GM21447 (cell line): Measurements from ENCODE around the gene NDUFA5.
A peak's percentile ranks its signal among the peaks of the same experiment; 100 is the strongest.

Experiments
- ATAC-seq: cut with Tn5 transposase; IDR thresholded peaks from one replicate; pipeline ENCODE4 v1.9.1; 2021; ENCODE audit not compliant: unreplicated experiment

Gene NDUFA5

DNA sequence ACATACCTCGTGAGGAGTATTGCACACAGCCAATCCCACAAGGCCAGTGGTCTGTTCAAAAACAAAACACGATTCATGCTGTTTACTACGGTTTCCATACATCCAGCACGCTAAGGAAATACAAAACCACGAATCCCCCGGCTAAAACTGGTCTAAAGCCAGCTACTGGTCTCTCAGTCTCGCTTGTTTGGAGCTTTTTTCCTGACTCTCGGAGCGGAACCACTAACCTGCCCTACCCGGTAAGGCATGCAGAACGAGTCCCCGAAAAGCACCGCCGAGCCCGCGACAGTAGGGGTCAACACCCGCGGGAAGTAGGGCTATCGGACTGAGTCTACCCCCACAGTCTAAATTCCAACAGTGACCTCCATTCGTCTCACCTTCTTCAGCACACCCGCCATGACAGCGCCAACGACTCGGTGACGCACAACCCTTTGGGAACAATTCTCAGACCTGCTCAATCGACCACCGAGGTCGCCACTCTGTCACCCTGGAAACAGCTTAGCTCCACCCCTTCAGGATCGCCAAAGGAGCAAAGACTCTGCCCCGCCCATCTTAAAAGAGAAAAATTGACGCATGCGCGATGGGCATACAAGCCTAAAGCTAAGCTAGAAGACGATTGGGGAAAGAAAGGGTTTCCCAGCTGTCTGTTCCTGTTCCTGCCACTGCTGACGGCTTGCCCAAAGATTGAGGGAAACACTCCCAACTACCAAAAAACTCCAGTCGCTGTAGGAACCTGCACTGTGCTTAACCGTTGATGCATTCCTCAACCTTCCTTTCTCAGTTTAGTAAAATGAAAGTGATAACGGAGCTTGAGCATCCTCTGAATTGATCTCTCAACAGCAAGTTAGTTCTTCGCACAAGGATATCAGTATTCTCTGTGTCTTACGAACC lies at the start of gene NDUFA5:
Gene NDUFA5, minus strand, starts transcription at position 421 of the 891 bp plus-strand sequence. Its CDS starts 23 bp downstream, at position 398.
- ATAC-seq = peak; percentile 97

- ATAC-seq = no peak
Measured at GRCh38 chr7:123604739-123605138, 47.1 kb upstream of the NDUFA5 start.

- ATAC-seq = no peak
Measured at GRCh38 chr7:123602648-123603047, 45.0 kb upstream of the NDUFA5 start.

DNA sequence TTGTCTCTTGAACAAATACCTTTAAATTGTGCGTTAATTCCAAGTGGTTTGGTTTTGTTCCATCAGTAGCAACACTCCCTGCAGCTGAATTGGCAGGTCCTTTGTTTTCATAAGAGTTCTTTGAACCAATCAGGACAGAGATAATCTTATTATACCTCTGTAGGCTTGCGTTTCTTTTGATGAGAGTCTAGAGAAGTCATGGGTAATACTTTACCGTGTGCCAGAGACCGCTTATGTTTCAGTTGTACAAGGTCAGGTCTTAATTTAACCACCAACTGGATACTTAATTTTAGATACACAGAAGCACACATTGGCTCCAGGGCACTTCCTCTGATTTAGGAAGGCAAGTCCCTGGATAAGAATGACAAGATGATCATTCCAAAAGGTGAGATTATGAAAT lies 43.9 kb upstream of the NDUFA5 start, which contains the start of gene ASB15:
Gene ASB15, plus strand, starts transcription at position 292 of the 400 bp plus-strand sequence. CDS start 12,682 bp downstream, outside the sequence.
- no peak for ATAC-seq

- ATAC-seq = no peak
Measured at GRCh38 chr7:123600876-123601275, 43.3 kb upstream of the NDUFA5 start.

GRCh38 chr7:123599766-123600165 lies 42.1 kb upstream of the NDUFA5 start:
- ATAC-seq = no peak

DNA sequence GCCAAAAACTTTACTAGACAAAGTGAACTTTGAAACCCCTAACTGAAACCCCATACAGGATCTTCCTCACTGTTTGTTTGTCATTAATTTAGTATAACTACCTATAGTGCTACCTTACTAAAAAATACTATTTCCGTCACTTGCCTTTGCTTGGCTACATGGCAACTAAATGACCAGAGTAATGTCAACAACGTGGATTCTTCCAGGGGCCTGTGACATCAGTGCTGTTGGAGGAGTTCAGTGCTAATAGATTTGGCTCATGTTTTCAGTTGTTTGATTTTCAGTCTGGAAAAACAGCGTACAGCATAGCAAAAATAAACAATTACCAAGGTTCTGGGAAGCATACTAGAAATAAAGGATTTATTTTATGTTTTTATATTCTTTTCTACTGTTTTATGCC lies 41.0 kb upstream of the NDUFA5 start:
- no peak for ATAC-seq

DNA sequence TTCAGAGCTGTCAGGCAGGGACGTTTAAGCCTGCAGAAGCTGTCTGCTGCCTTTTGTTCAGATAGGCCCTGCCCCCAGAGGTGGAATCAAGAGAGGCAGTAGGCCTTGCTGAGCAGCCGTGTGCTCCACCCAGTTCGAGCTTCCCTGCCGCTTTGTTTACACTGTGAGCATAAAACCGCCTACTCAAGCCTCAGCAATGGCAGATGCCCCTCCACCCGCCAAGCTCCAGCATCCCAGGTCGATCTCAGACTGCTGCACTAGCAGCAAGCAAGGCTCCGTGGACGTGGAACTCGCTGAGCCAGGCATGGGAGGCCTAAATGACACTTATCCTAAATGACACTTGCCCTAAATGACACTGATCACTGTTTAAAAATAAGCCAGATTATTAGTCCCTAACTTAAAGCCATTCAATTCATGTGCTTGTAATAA lies 37.2 kb upstream of the NDUFA5 start:
- no peak for ATAC-seq

DNA sequence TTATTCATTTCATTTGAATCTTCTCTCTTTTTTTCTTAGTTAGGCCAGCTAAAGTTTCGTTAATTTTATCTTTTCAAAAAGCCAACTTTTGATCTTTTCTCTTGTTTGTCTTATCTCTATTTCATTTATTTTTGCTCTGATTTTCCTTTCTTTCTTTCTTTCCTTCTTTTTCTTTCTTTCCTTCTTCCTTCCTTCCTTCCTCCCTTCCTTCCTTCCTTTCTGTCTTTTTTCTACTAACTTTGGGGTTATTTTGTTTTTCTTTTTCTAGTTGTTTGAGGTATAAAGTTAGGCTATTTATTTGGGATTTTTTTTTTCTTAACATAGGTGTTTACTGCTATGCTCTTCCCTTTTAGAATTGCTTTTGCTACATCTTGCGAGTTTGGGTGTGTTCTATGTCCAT lies 30.8 kb upstream of the NDUFA5 start:
- ATAC-seq = no peak

DNA sequence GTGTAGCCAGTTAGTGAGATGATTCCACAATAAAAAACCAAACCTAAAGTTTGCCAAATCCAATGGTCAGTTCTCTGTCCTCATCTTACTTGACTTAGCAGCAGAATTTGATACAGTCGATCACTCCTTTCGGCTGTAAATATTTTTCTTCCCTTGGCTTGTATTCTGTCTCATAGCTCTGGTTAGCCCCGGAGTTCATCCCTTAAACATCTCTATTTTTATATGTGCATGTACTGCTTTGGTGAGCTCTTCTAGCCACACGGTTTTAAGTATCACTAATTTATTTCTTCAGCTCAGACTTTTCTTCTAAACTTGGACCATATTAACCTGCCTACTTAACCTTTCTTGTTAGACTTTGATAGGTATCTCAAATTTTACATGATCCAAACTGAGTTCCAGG lies 26.2 kb upstream of the NDUFA5 start:
- ATAC-seq = no peak

DNA sequence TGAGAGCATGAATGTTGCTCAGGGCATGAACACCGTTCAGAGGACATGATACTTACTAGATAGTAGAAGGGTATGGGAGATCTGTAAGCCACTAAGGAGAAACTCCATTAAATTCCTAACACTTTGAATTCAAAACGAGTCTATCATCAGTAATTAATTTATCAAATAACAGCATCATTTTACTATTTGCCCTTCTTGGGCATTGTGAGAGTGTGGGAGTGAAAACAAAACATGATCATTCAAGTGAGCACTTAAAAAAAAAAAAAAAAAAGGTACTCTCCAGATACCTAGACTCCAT lies 23.5 kb upstream of the NDUFA5 start:
- ATAC-seq = no peak

GRCh38 chr7:123580406-123581161 lies 23.0 kb upstream of the NDUFA5 start:
- ATAC-seq = peak; percentile 77

DNA sequence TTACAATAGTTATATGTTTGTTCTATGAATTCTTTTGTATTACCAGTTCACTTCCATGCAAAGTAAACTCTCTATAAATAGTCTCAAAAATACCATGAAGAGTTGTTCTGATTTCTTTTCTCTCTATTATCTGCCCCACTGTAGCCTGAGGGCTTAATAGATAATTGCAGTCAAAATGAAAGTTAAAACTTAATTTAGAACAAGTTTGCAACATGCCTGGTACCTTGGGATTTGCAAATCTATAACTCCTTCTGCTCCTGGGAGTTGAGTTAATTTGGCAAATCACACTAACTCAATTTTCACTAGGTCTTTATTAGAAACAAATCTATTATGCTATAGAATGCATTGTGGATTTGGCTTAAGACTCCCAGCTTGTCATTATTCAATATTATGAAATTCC lies 21.8 kb upstream of the NDUFA5 start:
- no peak for ATAC-seq

DNA sequence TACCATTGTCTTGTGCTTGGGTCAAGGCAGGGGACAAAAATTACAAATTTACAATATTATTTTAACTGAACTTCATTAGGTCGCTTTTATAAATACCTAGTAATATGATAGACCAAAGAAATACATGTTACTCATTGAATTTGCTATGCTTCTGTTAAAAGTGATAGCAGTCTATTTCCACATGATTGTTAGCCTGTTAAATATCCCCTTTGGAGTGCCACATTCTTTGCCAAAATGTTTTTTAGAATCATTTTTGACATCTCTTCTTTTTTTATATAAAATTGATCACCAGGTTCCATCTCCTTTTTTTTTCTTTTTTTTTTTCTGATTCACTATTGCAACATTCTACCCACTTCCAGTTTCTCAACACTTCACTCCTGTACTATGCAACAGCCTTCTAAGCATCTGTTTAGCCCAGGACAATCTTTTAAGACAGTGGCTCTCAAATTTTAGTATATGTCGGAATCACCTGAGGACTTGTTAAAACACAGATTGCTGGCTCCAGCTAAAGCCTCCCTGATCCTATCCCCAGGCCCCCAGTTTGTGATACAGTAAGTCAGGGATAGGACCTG lies 16.4 kb upstream of the NDUFA5 start:
- ATAC-seq = no peak

- no peak for ATAC-seq
Measured at GRCh38 chr7:123573341-123573740, 15.7 kb upstream of the NDUFA5 start.

DNA sequence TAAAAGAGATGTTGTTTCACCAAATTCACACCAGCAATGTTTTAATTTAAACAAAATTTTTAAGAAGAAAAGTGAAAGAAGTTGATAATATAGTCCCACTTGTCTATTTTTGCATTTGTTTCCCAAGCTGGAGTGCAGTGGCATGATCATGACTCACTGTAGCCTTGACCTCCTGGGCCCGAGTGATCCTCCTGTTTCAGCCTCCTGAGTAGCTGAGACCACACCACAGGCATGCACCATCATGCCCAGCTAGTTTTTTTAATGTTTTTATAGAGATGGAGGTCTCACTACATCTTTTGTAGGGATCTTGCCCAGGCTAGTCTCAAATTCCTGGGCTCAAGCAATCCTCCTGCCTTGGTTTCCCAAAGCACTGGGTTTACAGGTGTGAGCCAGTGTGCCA lies 14.1 kb upstream of the NDUFA5 start:
- ATAC-seq = no peak

- no peak for ATAC-seq
Measured at GRCh38 chr7:123571187-123571586, 13.6 kb upstream of the NDUFA5 start.

DNA sequence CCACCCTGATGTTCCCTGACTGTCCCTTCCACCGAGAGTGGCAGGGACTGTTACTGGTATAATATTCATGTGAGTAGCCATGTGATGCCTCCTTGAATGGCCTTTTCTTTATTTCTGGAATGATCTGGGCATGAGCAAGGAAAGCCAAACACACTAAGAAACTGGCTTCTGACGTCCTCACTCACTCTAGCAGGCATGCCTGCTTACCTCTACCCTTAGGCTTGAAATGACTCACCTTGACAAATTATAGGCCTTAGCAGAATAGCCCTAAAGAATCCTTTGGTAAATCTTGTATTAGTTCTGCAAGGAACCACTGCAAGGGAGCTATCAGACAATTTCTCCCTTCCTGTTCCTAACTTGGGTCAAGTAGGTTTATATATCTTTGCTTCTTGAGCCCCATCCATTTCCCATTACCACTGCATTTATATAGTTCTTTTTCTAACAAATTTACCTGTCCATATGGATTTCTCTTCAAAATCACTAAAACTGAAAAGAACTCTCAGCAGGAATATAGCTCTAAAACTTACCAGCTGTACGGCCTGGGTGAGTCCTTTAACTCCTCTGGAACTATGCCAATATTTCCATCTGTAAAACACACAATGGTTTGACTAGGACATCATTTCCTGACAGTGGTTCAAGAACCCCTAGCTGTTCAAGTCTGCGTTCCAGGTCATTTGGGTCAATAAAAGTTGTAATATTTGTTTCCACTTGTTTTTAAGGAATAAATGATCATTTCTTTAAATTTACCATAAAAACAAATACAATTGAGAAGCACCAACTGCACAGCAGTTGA lies 13.0 kb upstream of the NDUFA5 start:
- no peak for ATAC-seq

GRCh38 chr7:123569352-123570010 lies 11.9 kb upstream of the NDUFA5 start:
- ATAC-seq = no peak

DNA sequence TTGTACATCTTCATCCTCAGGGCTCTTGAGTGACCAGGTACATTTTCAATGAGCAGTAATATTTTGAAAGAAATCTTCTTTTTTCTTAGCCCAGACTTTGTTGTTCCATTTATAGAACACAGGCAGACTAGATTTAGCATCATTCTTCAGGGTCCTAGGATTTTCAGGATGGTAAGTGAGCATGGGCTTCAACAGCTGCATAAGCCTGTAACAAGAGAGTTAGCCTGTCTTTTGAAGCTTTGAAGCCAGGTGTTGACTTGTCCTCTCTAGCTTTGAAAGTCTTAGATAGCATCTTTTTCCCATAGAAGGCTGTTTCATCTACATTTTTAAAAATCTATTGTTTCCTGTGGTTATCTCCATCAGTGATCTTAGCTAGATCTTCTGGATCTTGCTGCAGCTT lies 4.5 kb upstream of the NDUFA5 start:
- no peak for ATAC-seq
